NCI-H1417 (cell line): ENCODE results near the gene MRPL9.

ENCODE experiments used
- DNase-seq, 3 experiments: peaks; one replicate each; lab custom pipeline; 2025; lab: John Stamatoyannopoulos, UW

Gene MRPL9

GRCh38 chr1:151729966-151730291, 33.4 kb downstream of the MRPL9 start:
- peak in 1 of 3 experiments; percentile 19 for DNase-seq

GRCh38 chr1:151729157-151729965, 33.9 kb downstream of the MRPL9 start:
- no peak for DNase-seq

GRCh38 chr1:151728151-151729054, 34.9 kb downstream of the MRPL9 start:
- peak in 1 of 3 experiments; percentile 28 for DNase-seq

DNA sequence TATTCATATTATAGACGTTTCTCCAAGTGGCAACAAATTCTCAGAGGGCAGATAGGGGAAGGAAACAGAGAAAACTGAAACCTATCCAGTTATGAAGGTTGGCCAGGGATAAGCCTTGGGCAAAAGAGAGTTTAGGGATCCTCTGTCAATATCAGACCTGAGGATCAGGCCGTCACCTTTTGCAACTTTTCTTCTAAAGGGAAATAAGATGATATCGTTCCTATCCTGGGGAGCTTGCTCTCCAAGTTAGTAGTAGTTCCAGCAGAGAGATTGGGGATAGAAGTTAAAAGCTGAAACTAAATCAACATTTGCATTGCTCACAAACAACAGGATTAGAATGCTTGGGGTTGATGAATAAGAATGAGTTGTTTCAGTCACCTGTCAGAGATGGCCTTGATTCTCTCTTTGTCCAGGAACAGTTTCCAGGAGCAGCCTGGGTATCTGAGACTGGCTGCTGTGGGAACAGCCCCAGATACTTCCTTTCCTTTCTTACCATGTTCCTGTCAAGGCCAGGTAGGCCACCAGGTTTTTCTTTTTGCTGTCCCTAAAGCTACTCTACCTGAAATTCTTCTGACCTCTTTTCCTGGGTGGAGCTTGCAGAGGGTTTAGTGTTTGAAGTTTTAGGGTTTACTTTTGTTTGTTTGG, 39.4 kb downstream of the MRPL9 start:
- no peak for DNase-seq

- DNase-seq: no peak
Observed at GRCh38 chr1:151721788-151722510, 41.3 kb downstream of the MRPL9 start.

GRCh38 chr1:151720974-151721787, 42.1 kb downstream of the MRPL9 start, which contains the start of gene RIIAD1:
Gene RIIAD1, plus strand, starts transcription at chr1:151721522. Its CDS starts 15 bp downstream, at chr1:151721537.
- peak; percentile 57 to 77 (median 76) for DNase-seq

GRCh38 chr1:151720554-151720953, 42.7 kb downstream of the MRPL9 start:
- DNase-seq: peak in 1 of 3 experiments; percentile 31

GRCh38 chr1:151720125-151720524, 43.2 kb downstream of the MRPL9 start:
- DNase-seq: no peak

- no peak for DNase-seq
Observed at GRCh38 chr1:151718666-151719065, 44.6 kb downstream of the MRPL9 start.

DNA sequence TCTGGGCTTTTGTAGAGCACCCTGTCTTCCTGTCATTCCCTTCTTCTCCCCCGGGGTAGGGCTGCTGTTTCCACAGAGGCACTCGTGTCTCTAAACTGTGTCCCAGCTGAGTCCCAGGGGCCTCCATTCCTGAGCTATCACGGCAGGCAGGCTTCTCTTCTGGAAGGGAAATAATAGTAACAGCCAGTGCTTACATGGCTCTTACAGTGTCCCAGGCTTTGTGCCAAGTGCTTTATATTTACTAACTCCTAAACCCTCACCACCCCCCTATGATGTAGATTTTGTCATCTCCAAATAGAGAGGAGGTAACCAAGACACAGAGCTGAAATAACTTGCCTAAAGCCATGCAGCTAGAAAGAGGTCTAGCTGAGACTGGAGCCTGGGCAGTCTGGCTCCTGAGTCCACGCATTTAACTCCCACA, 45.3 kb downstream of the MRPL9 start:
- DNase-seq: no peak

DNA sequence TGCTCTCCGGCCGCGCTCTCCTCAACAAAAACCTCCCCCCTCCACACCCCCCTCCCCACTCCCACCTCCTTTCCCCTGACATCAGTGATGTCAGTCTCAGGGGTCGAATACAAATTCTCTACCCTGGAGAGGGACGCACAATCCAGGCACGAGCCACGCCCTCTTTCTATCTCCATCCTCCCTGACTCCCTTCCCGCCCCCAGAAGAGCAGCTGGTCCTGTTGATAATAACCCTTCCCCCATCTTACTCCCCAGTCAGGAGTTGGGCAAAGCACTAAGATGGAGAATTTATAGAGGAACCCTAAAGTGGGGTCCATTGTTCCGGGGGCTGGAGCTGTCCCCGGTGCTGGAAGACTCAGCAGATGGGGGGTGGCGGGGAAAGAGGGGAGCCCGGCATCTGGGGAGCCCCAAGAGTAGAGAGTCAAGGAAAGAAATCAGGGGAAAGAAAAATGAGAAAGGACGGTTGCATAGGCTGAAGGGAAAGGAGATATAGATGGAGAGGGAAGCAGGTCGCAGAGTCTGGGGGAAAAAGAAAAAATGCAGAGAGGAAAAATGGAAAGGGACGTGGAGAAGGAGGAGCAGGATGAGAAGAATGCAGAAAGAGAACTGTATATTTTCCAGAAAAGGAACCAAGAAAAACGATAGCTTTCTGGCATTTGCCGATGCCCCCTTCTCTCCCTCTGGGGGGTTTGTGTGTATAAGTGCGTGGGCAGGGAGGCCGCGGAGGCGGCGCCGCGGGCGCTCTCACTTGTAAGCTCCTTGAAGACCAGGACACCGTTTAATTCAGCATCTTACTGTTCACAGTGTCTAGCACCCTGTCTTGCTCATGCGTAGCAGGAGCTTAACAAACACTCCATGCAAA, 46.3 kb downstream of the MRPL9 start, which contains the start of gene CELF3:
CELF3 (minus strand) TSS at position 33 of the 861 bp plus-strand sequence. CDS start 783 bp downstream, outside the sequence.
- peak; percentile 93 to 100 (median 99) for DNase-seq

DNA sequence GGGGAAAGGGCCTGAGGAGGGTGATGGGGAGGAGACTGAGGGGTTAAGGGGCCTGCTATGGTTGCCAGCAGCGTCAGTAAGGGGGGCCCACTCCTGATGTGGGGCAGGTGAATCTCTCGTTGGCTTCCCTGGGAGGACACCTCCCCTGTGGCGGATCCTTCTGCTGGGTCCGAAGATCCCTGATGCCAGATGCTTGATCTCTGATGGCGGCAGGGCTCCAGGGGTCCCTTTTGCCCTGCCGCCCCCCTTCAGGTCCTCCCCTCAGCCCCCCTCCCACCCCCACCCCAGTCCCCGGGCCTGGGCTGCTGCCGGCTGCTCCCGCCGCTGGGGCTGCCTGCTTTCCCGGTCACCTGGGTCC, 46.9 kb downstream of the MRPL9 start:
- no peak for DNase-seq

DNA sequence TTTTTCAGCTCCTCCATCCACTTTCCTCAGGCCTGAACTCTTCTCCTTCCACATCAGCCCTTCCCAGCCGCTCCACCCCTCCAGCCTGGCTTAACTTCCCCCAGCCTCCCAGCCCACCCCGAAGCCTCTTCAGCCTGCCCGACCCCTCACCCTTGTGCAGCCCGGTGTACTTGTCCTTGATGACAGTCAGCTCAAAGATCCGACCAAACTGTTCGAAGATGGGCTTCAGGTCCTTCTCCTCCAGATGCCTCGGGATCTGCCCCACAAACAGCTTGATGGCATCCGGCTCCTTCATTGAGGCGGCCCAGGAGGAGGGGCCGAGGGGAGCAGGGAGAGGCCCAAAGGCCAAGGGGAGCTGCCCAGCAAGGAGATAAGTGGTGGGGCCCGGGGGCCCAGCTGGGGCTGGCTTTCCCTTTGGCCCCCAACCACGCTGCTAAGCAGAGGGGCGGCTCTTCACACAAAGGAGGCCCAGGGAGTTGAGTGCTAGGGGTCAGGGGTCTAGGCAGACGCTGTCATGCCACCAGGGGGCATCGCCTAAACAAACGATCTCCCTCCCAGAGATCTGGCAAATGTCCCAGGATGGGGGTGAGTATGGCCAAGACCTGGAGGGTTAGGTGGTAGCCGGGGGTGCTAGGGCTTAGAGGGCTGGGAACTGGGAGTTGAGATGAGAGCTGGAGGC, 47.4 kb downstream of the MRPL9 start:
- DNase-seq: peak; percentile 61 to 81 (median 62)

- no peak for DNase-seq
Observed at GRCh38 chr1:151714820-151715725, 48.2 kb downstream of the MRPL9 start.

DNA sequence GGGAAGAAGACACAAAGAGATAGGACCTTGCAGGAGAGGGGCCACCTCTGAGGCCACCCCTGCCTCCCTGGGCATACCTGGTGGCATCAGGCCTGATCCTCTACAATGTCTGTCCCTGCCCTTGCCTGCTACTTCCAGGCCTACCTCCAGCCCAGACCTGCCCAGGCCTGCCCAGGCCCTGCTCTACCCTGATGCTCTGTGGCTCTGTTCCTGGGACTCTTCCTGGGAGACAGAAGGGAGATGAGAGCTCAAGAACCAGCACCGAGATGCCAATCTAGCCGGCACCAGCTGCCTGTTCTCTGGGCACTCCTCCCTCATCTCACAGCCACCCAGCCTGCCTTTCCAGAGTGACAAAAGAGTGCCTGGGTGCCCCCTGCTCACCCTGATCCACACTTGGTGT, 49.4 kb downstream of the MRPL9 start:
- DNase-seq: peak in 1 of 3 experiments; percentile 18

DNA sequence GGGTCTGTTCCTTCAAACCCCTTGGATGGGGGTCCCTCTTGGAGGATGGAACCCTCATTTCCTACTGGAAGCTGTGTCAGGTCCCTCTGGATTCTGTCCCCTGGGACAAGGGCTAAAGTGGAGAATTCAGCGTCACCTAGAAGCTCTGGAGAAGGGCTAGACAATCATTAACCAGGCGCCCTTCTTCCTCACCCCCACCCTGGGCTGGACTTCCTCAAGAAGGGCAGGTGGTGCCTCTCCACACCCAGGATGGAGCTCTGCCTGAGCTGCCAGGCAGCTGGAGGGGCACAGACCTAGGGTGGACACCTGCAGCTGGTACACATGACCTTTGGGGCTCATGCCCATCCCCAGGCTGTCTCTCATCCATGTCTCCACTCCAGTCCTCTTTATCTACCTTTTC, 50.3 kb downstream of the MRPL9 start:
- DNase-seq: no peak

GRCh38 chr1:151711951-151712350, 51.3 kb downstream of the MRPL9 start:
- DNase-seq: peak; percentile 25 to 83 (median 69)
